Measurements from ENCODE around the gene E2F2.
A peak's percentile ranks its signal among the peaks of the same experiment; 100 is the strongest.

E2F2 gene

DNA sequence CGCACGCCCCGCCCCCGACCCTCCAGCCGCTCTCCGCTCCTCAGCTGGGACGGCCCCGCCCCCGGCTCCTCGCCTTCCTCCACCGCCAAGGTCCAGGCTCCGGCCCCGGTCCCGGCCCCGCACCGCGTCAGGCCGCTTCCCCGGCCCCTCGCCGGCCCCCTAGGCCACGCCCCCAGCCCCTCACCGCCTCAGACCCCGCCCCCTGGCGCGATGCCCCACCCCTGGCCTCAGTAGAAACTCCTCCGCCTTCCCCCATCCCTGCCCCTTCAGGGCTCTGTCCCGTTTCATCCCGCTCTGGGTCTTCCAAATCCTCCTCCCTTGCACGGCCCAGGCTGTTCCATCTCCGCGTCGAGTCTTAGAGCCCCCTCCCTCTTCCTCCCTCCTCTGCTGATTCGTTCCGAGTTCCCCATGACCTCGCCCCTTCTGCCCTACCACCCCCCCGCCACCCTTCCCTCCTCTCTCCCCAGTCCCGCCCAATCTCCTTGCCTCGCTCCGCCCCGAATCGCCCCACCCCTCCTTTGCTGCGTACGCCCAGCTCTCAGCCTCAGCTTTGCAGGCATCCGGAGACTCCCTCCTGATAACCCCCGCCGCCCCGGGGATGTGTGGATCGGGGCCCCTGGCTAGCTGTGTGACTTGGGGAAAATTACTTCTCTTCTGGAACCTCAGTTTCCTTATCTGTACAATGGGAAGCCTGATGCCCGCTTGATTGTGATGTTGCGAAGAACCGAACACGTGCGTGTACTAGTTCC lies 46.6 kb downstream of the E2F2 start:
- DNase-seq (ENCODE audit: low read depth in 3 of 3), result peak; percentile 71 to 95 (median 80)

DNA sequence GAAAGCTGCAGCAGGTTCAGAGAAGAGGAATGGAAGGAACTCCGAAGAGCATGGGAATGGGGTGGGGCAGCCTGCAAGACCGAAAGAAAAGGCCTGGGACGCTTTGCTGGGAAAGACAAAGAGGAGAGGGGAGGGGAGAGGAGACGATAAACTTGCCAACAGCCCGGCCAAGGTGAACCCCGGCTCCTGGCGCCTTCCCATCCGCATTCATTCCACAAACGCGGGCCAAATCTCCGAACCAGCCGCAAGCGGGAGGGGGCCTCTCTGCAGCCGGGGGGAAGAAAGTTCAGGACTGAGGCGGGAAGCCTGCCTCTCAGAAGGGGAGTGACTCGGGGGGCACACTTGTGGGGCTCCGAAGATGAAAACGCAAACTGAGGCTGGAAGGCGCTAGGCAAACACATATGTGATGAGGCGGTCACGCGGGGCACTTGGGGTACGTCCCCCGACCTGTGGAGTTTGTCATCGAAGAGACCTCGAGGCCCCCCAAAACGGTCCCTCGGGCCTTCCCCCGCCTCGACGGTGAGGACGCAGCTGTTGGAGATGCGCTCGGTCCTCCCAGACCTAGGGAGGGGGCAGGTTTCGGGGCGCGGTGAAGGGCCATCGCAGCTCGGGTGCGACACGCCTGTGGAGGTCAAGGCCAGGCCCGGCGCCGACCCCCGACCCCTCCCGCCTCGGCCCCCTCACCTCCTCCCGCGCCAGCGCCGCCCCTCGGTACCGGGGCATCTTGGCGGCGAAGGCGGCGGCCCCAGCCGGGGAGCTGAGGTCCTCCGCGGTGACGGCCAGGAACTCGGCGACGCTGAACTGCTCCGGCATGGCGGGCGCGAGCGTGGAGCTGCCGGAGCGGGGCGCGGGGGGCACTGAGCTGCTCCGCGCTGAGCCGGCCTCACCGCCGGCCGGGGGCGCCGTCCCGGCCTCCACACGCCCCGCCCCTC lies 47.4 kb downstream of the E2F2 start, which contains the start of gene ASAP3:
TSS of gene ASAP3 (minus strand) at position 859 of the 932 bp plus-strand sequence. CDS start at position 813, 46 bp downstream.
- DNase-seq (ENCODE audit: low read depth in 3 of 3), result no peak

DNA sequence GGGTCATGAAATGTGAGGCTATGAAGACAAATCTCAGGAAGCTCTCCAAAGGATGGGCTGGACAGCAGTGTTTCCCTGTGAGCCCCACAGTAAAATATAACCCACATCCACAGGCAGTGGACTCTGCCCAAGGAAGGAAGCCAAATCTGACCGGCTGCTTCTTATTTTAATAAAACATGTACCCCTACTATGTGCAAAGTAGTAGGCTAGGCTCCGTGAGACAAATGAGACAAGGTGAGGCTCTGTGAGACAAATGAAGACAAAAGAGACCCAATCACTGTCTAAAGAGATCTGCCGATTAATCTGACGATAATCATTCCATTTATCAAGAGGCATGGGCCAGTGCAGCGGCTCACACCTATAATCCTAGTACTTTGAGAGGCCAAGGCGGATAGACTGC lies 49.1 kb downstream of the E2F2 start:
- DNase-seq (ENCODE audit: low read depth in 3 of 3), result no peak

GRCh38 chr1:23481026-23481597 lies 49.9 kb downstream of the E2F2 start:
- DNase-seq (ENCODE audit: low read depth in 3 of 3), result no peak

DNA sequence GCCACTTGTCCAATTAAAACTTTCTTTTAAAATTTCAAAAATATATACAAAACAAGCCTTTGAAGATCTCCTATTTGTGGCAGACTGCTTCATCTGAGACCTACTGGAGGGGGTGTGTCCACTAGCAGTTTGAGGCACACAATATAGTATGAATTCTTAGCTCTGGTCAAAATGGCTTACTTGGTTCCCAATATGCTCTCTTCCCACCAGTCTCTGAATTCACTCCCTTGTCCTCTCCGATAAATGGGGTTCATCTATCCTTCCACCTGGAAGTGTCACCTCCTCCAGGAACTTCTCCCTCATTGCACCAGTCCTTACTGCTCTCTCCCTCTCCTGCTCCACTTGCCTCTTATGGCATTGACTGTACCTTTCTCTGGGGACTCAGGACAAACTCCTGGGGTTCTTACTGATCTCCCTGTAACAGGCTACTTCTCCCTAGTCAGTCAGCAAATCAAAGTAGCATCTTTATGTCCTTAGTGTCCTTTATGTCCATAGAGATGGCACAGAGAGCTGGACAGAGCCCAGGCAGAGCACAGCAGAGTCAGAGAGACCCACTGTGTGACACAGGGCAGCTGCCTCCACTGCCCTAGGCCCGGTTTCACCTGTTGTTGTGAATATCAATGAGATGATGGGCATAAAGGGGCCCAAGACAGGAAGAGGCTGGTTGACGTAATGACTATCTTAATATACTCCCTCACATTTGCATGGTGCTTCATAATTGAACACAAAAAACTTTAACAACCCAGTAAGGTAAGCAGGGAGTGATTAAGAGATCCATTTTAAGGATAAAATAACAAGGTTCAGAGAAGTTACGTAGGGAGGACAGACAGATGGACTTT lies 50.6 kb downstream of the E2F2 start:
- DNase-seq (ENCODE audit: low read depth in 3 of 3), result no peak

- no peak for DNase-seq (ENCODE audit: low read depth in 3 of 3)
These were observed 51.4 kb downstream of the E2F2 start for GRCh38 chr1:23479666-23479941.

DNA sequence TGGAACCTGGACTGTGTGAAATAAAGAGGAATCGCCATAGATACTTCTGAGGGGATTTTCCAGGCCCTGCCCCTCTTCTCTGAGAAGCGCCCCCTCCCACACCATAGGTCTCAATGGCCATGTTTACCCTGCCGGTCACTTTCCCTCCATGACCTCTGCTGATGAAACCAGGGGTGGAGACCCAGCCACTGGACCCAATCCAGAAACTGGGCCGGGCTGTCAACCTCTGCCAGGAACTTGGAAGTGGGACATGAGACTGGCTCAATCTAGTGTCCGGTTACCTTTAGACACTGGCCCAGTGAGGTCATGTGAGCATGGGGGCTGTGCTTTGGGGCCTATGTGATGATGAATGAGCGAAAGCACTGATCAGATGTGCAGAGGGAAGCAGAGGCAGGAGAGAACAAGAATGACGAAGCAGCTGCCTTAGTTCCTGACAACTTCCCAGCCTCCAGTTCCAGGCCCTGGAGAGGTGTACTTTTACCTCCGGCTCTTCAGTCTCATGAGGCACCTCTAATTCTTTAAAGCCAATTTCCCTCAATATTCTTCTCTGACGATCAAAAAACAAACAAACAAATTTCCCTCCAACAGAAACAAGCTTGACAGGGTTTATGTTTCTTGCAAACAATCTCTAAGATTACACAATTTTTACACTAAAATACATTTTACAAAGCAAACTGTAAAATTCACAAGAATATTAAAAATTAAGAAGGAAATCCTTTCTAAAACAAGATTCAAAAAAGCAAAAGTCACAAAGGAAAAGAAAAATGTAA lies 52.0 kb downstream of the E2F2 start:
- no peak for DNase-seq (ENCODE audit: low read depth in 3 of 3)

DNA sequence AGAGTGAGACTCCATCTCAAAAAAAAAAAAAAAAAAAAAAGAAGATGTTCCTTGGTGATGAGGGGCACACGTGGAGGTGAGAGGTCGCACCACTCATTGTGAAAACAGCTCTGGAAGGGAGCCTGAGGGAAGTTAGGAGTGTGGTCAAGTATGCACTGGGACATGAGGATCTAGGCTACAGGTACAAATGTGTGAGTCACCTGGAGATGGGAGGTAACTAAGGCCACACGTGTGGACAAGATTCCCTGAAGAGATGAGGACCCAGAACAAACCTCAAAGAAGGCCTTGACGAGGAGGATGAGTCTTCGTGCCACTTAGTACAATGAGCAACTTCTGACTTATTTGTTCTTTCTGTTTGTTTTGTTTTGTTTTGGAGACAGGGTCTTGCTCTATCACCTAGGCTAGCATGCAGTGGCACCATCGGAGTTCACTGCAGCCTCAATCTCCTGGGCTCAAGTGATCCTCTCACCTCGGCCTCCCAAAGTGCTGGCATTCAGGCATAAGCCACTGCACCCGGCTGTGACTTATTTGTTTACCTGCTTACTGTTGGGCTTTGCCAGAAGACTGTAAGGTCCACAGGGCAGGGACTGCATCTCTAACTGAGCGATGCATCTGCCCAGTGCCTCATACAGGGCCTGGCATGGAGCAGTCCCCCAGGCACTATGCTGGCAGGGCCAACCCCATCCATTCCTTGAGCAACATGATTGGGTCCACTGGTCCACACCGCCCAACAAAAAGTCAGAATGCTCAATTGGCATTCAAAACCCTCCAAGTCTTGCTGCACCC lies 53.5 kb downstream of the E2F2 start:
- no peak for DNase-seq (ENCODE audit: low read depth in 3 of 3)

DNA sequence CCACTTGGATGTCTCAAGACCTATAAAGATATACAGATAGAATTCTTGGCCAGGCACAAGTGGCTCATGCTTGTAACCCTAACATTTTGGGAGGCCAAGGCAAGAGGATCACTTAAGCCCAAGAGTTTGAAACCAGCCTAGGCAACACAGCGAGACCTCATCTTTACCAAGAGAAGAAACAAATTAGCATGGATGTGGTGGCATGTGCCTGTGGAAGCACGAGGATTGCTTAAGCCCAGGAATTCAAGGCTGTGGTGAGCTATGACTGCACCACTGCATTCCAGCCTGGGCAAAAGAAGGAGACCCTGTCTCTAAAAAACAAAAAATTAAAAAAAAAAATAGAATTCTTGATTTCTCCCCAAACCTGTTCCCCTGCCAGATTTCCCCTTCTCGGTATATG lies 55.4 kb downstream of the E2F2 start:
- DNase-seq (ENCODE audit: low read depth in 3 of 3), result no peak

DNA sequence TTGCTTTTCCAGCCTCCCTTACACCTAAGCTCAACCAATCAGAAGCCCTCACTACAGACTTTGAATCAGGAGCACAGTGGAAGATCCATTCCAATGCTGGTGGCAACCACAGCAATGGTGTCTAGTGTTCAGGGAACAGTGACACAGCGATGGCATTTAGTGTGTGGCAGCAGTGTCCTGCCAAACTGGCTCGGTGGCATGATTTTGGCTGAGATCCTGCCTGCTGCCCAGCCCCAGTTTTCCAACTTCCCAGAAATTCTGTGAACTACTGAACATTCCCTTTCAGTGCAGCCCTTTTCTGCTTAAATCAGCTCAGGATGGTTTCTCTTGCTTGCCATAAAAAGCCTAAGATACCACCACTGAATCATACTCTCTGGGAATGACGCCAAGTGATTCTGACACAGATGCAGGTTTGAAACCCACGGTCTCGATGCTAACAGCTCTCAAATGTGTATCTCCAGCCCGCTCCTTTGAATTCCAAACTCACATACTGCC lies 55.9 kb downstream of the E2F2 start:
- no peak for DNase-seq (ENCODE audit: low read depth in 3 of 3)

- no peak for DNase-seq (ENCODE audit: low read depth in 3 of 3)
These were observed 57.8 kb downstream of the E2F2 start for GRCh38 chr1:23473037-23473800.

DNA sequence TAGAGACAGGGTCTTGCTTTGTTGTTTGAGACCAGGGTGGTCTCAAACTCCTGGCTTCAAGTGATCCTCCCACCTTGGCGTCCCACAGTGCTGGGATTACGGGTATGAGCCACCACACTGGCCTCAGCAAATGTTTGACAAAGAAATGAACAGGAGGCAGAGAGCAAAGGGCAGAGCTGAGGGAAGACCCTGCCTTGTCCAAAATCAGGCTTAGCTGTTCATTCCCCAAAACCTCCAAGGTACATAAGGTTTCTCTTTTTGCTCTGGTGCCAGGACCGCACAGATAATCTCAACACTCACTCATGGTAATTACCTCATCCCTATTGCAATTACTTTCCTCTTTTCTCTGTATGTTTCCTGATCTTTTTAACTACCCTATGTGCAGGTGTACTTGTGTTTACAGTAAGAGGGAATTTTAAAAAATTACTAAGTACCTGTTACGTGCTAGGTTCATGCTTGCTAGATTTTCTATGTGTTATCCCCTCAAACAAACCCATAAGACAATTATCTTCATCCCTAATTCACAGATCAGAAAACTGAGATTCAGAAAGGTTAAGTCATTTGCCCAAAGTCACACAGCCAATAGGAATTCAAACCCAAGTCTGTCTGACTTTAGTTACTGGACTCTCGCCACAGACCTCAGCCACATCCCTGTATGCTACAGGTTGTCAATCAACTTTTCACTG lies 58.5 kb downstream of the E2F2 start:
- DNase-seq (ENCODE audit: low read depth in 3 of 3), result no peak

DNA sequence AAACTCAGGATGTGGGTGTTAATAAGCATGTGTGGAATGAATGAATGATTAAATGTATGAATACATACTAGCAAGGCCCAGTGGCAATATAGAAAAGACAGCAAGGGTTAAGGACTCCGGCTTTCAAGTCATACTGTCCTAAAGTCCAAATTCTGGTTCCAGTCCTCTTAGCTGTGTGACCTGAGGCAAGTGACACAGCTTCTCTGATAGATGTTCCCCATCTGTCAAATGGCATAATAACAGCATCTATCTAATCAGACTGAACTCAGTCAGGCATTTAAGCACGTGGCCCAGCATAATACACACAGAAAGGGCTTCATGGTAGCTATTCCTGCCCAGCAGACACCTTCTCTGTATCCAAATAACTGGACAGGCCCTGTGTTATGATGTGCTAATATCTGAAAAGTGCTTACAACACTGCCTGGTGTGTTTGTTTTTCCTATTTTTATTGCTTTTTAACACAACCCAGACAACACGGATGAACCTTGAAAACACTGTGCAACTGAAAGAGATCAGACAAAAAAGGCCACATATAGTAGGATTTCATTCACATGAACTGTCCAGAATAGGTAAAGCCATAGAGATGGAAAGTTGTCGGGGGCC lies 59.5 kb downstream of the E2F2 start:
- DNase-seq (ENCODE audit: low read depth in 3 of 3), result no peak

DNA sequence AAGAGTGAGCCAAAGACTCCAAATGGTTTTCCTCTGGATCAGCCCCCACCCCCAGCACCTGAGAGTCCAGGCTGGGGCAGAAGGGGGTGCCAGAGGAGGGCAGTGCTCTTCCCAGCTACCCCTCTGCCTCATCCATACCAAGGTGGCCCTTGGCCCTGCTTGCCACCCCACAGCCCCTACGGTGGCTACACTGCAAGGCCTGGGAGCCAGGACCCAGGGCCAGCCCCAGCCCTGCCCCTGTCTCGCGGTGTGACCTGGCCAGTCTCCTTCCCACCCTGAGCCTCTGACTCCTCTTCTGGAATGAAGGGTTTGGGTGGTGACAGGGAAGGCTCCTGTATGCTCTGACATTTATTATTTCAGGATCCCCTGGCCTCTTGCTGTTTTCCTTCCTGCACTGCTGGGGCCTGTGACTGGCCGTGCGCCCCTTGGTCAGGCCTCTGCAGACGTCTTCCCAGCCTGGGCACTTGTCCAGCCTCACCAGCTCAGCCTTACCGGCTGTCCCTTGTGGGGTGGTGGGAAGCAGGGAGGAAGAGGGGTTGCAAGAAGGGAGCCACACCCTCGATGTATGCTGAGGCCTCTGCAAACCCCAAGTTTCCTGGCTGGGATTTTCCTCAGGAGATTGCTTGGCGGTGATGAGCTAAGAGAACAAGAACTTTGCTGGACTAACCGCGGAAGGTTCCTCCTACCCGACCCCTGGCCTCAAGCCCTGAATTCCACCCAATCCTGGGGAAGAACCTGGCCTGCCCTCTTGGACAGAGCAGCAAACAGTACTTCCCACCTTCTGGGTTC lies 60.6 kb downstream of the E2F2 start:
- no peak for DNase-seq (ENCODE audit: low read depth in 3 of 3)

- no peak for DNase-seq (ENCODE audit: low read depth in 3 of 3)
These were observed 61.6 kb downstream of the E2F2 start for GRCh38 chr1:23469372-23469982.

DNA sequence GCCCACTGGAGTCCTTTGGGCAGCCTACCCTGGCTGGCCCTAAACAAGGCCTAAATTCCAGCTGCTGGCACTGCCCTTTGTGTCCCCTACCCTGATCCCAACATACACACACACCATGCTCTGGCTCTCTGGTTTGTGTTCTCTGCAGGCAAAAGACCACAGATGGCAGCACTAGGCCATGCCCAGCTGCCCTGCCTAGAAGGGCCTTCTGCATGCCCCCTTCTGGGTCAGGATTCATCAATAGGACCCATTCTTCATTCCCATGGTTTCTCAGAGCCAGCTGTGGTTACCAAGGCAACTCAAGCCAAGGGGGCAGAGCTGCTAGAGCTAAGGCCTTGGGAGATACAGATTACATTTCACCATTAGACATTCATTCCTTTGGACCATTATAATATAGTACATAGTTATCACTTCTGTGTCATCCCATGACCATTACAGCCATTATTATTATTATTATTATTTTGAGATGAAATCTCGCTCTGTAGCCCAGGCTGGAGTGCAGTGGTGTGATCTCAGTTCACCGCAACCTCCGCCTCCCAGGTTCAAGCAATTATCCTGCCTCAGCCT lies 64.5 kb downstream of the E2F2 start:
- no peak for DNase-seq (ENCODE audit: low read depth in 3 of 3)

DNA sequence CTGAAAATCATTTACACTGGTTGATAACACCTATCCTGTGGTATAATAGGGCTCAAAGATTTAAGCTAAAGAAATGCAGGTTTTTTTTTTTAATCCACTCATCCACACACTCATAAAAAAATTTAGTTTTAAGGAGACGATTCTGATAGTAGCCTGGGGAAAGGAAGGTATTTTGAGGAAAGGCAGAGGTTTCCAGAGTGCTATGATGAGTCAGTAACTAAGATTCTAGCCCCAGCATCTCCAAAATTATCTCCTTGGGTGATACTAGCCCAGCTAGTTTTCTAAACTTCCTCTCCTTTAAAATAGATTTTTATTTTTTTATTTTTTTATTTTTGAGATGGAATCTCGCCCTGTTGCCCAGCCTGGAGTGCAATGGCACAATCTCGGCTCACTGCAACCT lies 67.7 kb downstream of the E2F2 start:
- DNase-seq (ENCODE audit: low read depth in 3 of 3), result no peak
